HG03280 (cell line): ENCODE results near the gene ASB6.
"Not testable (repeated sequence)": the region's sequence is repeated elsewhere in the genome, so short reads cannot be mapped to it uniquely, and the experiment has no call there.

Source experiments
- ATAC-seq: cut with Tn5 transposase; IDR thresholded peaks from one replicate; pipeline ENCODE4 v1.9.1; 2021; ENCODE audit warnings: mild to moderate bottlenecking, moderate library complexity; ENCODE audit not compliant: unreplicated experiment

The ASB6 gene

DNA sequence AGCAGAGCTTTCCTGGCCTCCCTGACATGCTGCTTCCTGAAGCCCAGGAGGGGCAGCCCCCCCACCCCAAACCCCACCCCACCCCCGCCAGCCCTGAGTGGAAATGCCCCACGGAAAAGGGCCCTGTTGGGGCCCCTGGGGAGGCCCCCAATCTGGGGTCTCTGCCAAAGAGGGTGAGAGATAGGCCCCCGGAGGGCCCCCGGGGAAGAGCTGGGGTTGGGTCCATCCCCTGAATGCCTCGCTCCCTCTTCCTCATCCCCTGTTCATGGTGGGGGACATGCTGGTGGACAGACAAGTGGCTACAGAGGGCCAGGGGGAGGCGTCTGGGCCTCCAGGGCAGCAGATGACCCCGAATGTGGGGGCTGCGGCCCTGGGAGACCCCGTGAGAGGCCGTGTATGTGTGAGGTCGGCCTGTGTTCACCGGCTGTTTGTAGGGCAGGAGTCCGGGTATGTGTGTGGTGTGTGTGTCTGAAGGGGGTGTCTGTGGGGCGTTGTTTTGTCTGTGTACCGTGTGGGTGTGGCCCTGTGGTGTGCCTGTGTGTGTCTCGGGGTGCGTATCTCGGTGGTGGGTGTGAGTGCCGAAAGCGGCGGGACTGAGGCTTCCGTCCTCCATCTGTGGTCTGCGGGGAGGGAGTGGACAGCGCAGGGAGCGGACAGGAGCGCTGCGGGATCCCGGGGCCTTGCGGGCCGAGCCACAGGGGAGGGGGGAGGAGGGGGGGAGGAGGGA lies 32.3 kb downstream of the ASB6 start:
- no peak for ATAC-seq

GRCh38 chr9:129608561-129609481 lies 33.1 kb downstream of the ASB6 start:
- ATAC-seq = no peak

- no peak for ATAC-seq
These were observed 34.9 kb downstream of the ASB6 start for GRCh38 chr9:129607027-129607387.

DNA sequence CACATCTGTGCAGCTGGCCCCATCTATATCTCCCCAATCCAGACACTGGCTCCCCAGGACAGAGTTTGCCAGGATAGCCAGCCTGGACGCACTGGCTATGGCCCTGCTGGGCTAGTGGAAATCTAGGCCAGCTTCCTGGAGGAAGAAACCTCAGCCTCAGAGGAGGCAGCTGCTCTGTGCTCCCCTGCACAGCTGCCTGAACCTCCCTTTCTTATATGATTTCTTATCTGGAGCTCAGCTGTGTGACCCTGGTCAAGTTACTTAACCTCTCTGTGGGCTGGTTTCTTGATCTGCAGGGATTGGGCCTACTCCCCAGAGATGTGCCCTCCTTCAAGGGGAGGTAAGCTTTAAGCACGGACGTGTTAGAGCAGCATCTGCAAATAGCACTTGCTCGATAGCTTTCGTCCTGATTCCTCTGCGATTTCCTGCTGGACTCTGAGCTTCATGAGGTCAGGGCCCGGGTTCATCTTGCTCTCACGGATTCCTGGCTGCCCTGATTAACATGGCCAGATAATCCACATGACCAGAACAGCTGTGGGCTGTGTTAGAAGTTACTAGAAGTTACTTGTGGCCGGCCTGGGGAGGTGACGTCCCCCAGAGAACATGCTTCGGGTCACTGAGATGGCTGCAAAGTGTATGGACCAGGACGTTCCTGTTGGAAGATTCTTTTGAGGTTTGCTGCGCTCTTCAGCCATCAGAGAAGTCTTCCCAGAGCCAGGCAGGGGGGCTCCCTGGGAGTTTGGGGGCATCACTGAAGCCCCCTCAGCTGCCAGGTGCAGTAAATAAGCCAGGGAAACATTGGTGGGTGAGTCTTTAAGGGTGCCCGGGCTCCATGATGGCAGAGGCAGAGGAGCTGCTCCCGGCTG lies 35.6 kb downstream of the ASB6 start:
- ATAC-seq = no peak

DNA sequence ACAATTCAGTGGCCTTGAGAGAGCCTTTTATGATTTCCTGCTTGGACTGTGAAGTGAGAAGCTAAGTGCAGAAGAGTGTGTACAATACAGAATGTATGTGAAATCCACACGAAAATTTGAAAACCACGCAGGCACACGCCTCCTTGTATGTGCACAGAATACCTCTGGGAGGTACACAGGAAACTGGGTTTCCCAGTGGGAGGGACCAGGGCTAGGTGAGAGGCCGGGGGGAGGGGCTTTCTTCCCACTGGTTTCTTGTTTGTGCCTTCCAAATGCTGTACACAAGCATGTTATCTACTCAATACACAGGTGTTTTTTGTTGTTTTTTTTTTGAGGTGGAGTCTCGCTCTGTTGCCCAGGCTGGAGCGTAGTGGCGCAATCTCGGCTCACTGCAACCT lies 37.2 kb downstream of the ASB6 start:
- no peak for ATAC-seq

DNA sequence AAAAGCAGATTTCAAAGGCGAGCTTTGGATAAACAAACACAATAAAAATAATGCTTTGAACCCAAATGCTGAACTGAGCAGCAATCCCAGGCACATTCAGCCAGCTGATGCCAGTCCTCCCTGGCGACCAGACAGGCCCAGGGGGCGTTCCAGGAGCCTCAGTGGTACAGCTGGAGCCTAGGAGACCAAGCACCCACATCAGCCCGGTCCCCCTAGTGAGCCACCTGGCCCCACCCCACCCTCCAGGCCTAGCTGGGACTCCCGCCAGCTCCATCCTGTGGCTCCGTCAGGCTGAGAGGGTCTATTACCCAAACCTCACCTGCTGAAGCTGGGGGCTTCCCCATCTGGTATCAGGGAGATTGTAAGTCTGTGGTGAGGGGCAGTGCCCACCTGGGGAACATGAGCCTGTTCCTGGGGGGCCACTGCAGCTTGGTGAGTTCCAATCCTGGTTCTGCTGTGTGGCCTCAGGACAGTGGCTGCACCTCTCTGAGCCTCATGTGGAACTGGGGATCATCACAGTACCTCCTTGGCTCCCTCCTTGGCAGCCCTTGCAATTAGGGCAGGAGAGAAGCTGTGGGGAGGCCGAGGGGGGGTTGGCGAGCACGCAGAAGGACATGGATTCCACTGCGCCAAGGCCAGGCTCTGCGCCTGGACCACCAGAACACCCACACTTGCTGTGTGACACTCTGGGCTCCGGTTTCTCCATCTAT lies 37.7 kb downstream of the ASB6 start:
- ATAC-seq = no peak

- ATAC-seq = no peak
These were observed 39.1 kb downstream of the ASB6 start for GRCh38 chr9:129602598-129603415.

GRCh38 chr9:129601082-129601674 lies 40.8 kb downstream of the ASB6 start:
- ATAC-seq = no peak

GRCh38 chr9:129598089-129598596 lies 43.8 kb downstream of the ASB6 start:
- no peak for ATAC-seq

- ATAC-seq = no peak
These were observed 44.4 kb downstream of the ASB6 start for GRCh38 chr9:129597355-129598088.

- ATAC-seq = no peak
These were observed 45.2 kb downstream of the ASB6 start for GRCh38 chr9:129596541-129597331.

DNA sequence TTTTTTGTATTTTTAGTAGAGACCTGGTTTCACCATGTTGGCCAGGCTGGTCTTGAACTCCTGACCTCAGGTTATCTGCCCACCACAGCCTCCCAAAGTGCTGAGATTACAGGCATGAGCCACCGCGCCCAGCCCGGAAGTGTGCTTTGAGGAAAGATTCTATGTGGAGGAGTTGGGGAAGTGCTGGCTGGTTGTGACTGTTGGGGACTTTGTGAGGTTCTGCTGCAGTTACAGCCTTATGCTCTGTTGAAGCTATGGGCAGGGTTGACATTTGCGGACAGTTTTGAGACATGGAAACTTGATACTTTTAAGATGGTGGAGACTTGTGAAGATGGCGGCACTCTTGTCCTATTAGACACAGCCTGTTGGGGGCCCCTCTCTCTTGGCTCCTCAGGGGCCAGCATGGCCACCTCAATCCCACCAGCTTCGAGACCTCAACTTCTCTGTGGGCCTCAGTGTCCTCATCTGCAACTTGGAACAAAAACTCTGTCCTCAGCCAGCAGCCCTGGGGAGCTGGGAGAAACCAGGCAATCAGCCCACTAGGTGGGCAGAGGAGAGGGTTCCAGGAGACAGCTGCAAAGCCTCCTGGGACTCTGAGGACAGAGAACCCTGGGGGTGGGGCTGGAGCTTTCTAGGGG lies 45.9 kb downstream of the ASB6 start:
- no peak for ATAC-seq

- no peak for ATAC-seq
These were observed 46.6 kb downstream of the ASB6 start for GRCh38 chr9:129595311-129595741.

GRCh38 chr9:129594632-129595031 lies 47.3 kb downstream of the ASB6 start:
- ATAC-seq = no peak

- not testable (repeated sequence) for ATAC-seq
These were observed 49.2 kb downstream of the ASB6 start for GRCh38 chr9:129592790-129593189.

DNA sequence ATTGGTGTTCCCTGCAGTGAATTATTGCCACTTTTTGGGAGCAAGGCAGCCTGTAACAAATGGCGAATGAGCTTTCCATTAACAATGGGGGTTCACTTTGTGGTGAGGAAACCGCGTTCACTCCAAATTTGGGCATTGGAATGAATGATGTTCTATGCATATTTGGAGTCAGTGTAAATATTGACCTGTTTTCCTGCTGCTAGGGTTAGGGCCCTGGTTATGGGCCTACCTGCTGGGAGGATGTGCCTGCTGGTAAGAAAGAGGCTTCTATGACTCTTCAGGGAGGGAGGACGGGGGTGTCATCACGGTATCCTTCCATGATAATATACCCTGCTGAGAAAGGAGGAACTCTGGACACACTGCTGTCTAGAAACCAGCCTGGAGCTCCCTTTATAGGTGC lies 50.0 kb downstream of the ASB6 start:
- ATAC-seq = no peak

- no peak for ATAC-seq
These were observed 51.5 kb downstream of the ASB6 start for GRCh38 chr9:129590466-129590865.
